Measurements from ENCODE around the gene LCMT1. TPM values are rescaled to one million over a fixed set of nuclear protein-coding genes. Genes with fewer than 3 reads are reported as not detected.

LCMT1 gene
- polyA plus RNA-seq, 2 donors = 16.3 to 23.2 TPM

- Histone ChIP-seq H3K4me1 (ENCODE audit: control insufficient read depth in 2 of 2, insufficient read depth in 2 of 2, low read length in 1 of 2) (no peaks in the 10 kb centered on the region), H3K9me3 (ENCODE audit: control insufficient read depth in 2 of 2, insufficient read depth in 1 of 2, low read depth in 1 of 2, low read length in 1 of 2) (no peaks in the 10 kb centered on the region), H3K27ac (ENCODE audit: low read depth in 2 of 2, low read length in 1 of 2) (no peak overlapping the region), H3K36me3 (ENCODE audit: control insufficient read depth in 2 of 2, insufficient read depth in 2 of 2, low read length in 1 of 2) (no peaks in the 10 kb centered on the region), H3K27me3 (ENCODE audit: control insufficient read depth in 1 of 2, insufficient read depth in 2 of 2, low read length in 2 of 2) (peaks cover 0 to 3% of the 10 kb centered on the region in 2 donors), H3K4me3 (ENCODE audit: low read depth in 1 of 2, low read length in 2 of 2) (no peak overlapping the region)
- 83 to 90% methylated on average over 10 of the region's 10 CpGs for WGBS, 2 donors
Measured at GRCh38 chr16:25092441-25092840, 19.1 kb upstream of the LCMT1 start.

GRCh38 chr16:25093208-25094061 is 18.1 kb upstream of the LCMT1 start:
- H3K27me3 ChIP-seq (ENCODE audit: control insufficient read depth in 1 of 2, insufficient read depth in 2 of 2, low read length in 2 of 2) = peaks cover 0 to 3% of the 10 kb centered on the region in 2 donors
- WGBS, 2 donors = 84 to 87% methylated on average over 10 of the region's 10 CpGs

GRCh38 chr16:25094596-25094995 is 16.9 kb upstream of the LCMT1 start:
- Histone ChIP-seq H3K4me1 (ENCODE audit: control insufficient read depth in 2 of 2, insufficient read depth in 2 of 2, low read length in 1 of 2) (no peaks in the 10 kb centered on the region), H3K9me3 (ENCODE audit: control insufficient read depth in 2 of 2, insufficient read depth in 1 of 2, low read depth in 1 of 2, low read length in 1 of 2) (no peaks in the 10 kb centered on the region), H3K27me3 (ENCODE audit: control insufficient read depth in 1 of 2, insufficient read depth in 2 of 2, low read length in 2 of 2) (peaks cover 0 to 3% of the 10 kb centered on the region in 2 donors), H3K36me3 (ENCODE audit: control insufficient read depth in 2 of 2, insufficient read depth in 2 of 2, low read length in 1 of 2) (no peaks in the 10 kb centered on the region), H3K4me3 (ENCODE audit: low read depth in 1 of 2, low read length in 2 of 2) (no peak overlapping the region), H3K27ac (ENCODE audit: low read depth in 2 of 2, low read length in 1 of 2) (no peak overlapping the region)
- 67 to 73% methylated on average over 8 of the region's 8 CpGs for WGBS, 2 donors

More at GRCh38 chr16:25093208-25094061, 18.1 kb upstream of the LCMT1 start:
- H3K4me1 ChIP-seq (ENCODE audit: control insufficient read depth in 2 of 2, insufficient read depth in 2 of 2, low read length in 1 of 2) = no peaks in the 10 kb centered on the region
- no peaks in the 10 kb centered on the region for H3K9me3 ChIP-seq (ENCODE audit: control insufficient read depth in 2 of 2, insufficient read depth in 1 of 2, low read depth in 1 of 2, low read length in 1 of 2)
- no peak overlapping the region for H3K4me3 ChIP-seq (ENCODE audit: low read depth in 1 of 2, low read length in 2 of 2)
- H3K36me3 ChIP-seq (ENCODE audit: control insufficient read depth in 2 of 2, insufficient read depth in 2 of 2, low read length in 1 of 2) = no peaks in the 10 kb centered on the region
- H3K27ac ChIP-seq (ENCODE audit: low read depth in 2 of 2, low read length in 1 of 2) = no peak overlapping the region

GRCh38 chr16:25095636-25096035 is 15.9 kb upstream of the LCMT1 start:
- WGBS, 2 donors = 68 to 73% methylated on average over 4 of the region's 4 CpGs
- H3K36me3 ChIP-seq (ENCODE audit: control insufficient read depth in 2 of 2, insufficient read depth in 2 of 2, low read length in 1 of 2) = no peaks in the 10 kb centered on the region
- H3K4me3 ChIP-seq (ENCODE audit: low read depth in 1 of 2, low read length in 2 of 2) = no peak overlapping the region
- no peaks in the 10 kb centered on the region for H3K4me1 ChIP-seq (ENCODE audit: control insufficient read depth in 2 of 2, insufficient read depth in 2 of 2, low read length in 1 of 2)
- H3K9me3 ChIP-seq (ENCODE audit: control insufficient read depth in 2 of 2, insufficient read depth in 1 of 2, low read depth in 1 of 2, low read length in 1 of 2) = no peaks in the 10 kb centered on the region
- H3K27me3 ChIP-seq (ENCODE audit: control insufficient read depth in 1 of 2, insufficient read depth in 2 of 2, low read length in 2 of 2) = peaks cover 0 to 3% of the 10 kb centered on the region in 2 donors
- no peak overlapping the region for H3K27ac ChIP-seq (ENCODE audit: low read depth in 2 of 2, low read length in 1 of 2)

- no peak overlapping the region for H3K27ac ChIP-seq (ENCODE audit: low read depth in 2 of 2, low read length in 1 of 2)
- peaks cover 0 to 3% of the 10 kb centered on the region in 2 donors for H3K27me3 ChIP-seq (ENCODE audit: control insufficient read depth in 1 of 2, insufficient read depth in 2 of 2, low read length in 2 of 2)
- 53 to 64% methylated on average over 5 of the region's 5 CpGs for WGBS, 2 donors
- H3K4me3 ChIP-seq (ENCODE audit: low read depth in 1 of 2, low read length in 2 of 2) = no peak overlapping the region
- H3K4me1 ChIP-seq (ENCODE audit: control insufficient read depth in 2 of 2, insufficient read depth in 2 of 2, low read length in 1 of 2) = no peaks in the 10 kb centered on the region
- no peaks in the 10 kb centered on the region for H3K9me3 ChIP-seq (ENCODE audit: control insufficient read depth in 2 of 2, insufficient read depth in 1 of 2, low read depth in 1 of 2, low read length in 1 of 2)
- H3K36me3 ChIP-seq (ENCODE audit: control insufficient read depth in 2 of 2, insufficient read depth in 2 of 2, low read length in 1 of 2) = no peaks in the 10 kb centered on the region
Measured at GRCh38 chr16:25097276-25097975, 14.1 kb upstream of the LCMT1 start.

GRCh38 chr16:25100511-25100910 is 11.0 kb upstream of the LCMT1 start:
- no peak overlapping the region for H3K4me3 ChIP-seq (ENCODE audit: low read depth in 1 of 2, low read length in 2 of 2)
- H3K36me3 ChIP-seq (ENCODE audit: control insufficient read depth in 2 of 2, insufficient read depth in 2 of 2, low read length in 1 of 2) = no peaks in the 10 kb centered on the region
- no peaks in the 10 kb centered on the region for H3K9me3 ChIP-seq (ENCODE audit: control insufficient read depth in 2 of 2, insufficient read depth in 1 of 2, low read depth in 1 of 2, low read length in 1 of 2)
- H3K27me3 ChIP-seq (ENCODE audit: control insufficient read depth in 1 of 2, insufficient read depth in 2 of 2, low read length in 2 of 2) = no peaks in the 10 kb centered on the region
- WGBS, 2 donors = 81% methylated on average over 5 of the region's 5 CpGs
- no peaks in the 10 kb centered on the region for H3K4me1 ChIP-seq (ENCODE audit: control insufficient read depth in 2 of 2, insufficient read depth in 2 of 2, low read length in 1 of 2)
- H3K27ac ChIP-seq (ENCODE audit: low read depth in 2 of 2, low read length in 1 of 2) = no peak overlapping the region

GRCh38 chr16:25106567-25107465 is 4.7 kb upstream of the LCMT1 start:
- Histone ChIP-seq H3K4me1 (ENCODE audit: control insufficient read depth in 2 of 2, insufficient read depth in 2 of 2, low read length in 1 of 2) (no peaks in the 10 kb centered on the region), H3K36me3 (ENCODE audit: control insufficient read depth in 2 of 2, insufficient read depth in 2 of 2, low read length in 1 of 2) (no peaks in the 10 kb centered on the region), H3K9me3 (ENCODE audit: control insufficient read depth in 2 of 2, insufficient read depth in 1 of 2, low read depth in 1 of 2, low read length in 1 of 2) (no peaks in the 10 kb centered on the region), H3K27me3 (ENCODE audit: control insufficient read depth in 1 of 2, insufficient read depth in 2 of 2, low read length in 2 of 2) (no peaks in the 10 kb centered on the region), H3K27ac (ENCODE audit: low read depth in 2 of 2, low read length in 1 of 2) (peak overlapping the region; percentile 71 to 91), H3K4me3 (ENCODE audit: low read depth in 1 of 2, low read length in 2 of 2) (peak overlapping the region; percentile 63 to 76)
- WGBS, 2 donors = 0 to 1% methylated on average over 62 to 63 of the region's 63 CpGs

- 45 to 49% methylated on average over 7 of the region's 7 CpGs for WGBS, 2 donors
- H3K27ac ChIP-seq (ENCODE audit: low read depth in 2 of 2, low read length in 1 of 2) = peak overlapping the region in 1 of 2 donors; percentile 91
- H3K36me3 ChIP-seq (ENCODE audit: control insufficient read depth in 2 of 2, insufficient read depth in 2 of 2, low read length in 1 of 2) = no peaks in the 10 kb centered on the region
- H3K9me3 ChIP-seq (ENCODE audit: control insufficient read depth in 2 of 2, insufficient read depth in 1 of 2, low read depth in 1 of 2, low read length in 1 of 2) = no peaks in the 10 kb centered on the region
- no peaks in the 10 kb centered on the region for H3K4me1 ChIP-seq (ENCODE audit: control insufficient read depth in 2 of 2, insufficient read depth in 2 of 2, low read length in 1 of 2)
- peak overlapping the region; percentile 63 to 76 for H3K4me3 ChIP-seq (ENCODE audit: low read depth in 1 of 2, low read length in 2 of 2)
- no peaks in the 10 kb centered on the region for H3K27me3 ChIP-seq (ENCODE audit: control insufficient read depth in 1 of 2, insufficient read depth in 2 of 2, low read length in 2 of 2)
Measured at GRCh38 chr16:25107466-25107792, 4.1 kb upstream of the LCMT1 start.

- Histone ChIP-seq H3K27me3 (ENCODE audit: control insufficient read depth in 1 of 2, insufficient read depth in 2 of 2, low read length in 2 of 2) (no peaks in the 10 kb centered on the region), H3K9me3 (ENCODE audit: control insufficient read depth in 2 of 2, insufficient read depth in 1 of 2, low read depth in 1 of 2, low read length in 1 of 2) (no peaks in the 10 kb centered on the region), H3K4me3 (ENCODE audit: low read depth in 1 of 2, low read length in 2 of 2) (no peak overlapping the region), H3K36me3 (ENCODE audit: control insufficient read depth in 2 of 2, insufficient read depth in 2 of 2, low read length in 1 of 2) (no peaks in the 10 kb centered on the region), H3K4me1 (ENCODE audit: control insufficient read depth in 2 of 2, insufficient read depth in 2 of 2, low read length in 1 of 2) (no peaks in the 10 kb centered on the region), H3K27ac (ENCODE audit: low read depth in 2 of 2, low read length in 1 of 2) (no peak overlapping the region)
- WGBS, 2 donors = 80 to 81% methylated on average over 3 of the region's 3 CpGs
Measured at GRCh38 chr16:25108054-25108453, 3.5 kb upstream of the LCMT1 start.

Data from esophagus (tissue), 2 donors.